Stimulated activated CD8-positive, alpha-beta memory T cell treated with anti-CD3 and anti-CD28 coated beads, Interleukin-2, amount 100 ng/mL, for 48 hours (primary cell): Measurements from ENCODE around the gene PEX5.
"Not testable (repeated sequence)": the region's sequence is repeated elsewhere in the genome, so short reads cannot be mapped to it uniquely, and the experiment has no call there.

Experiments used
- DNase-seq, 2 donors: peaks; one replicate each; pipeline ENCODE4 v3.0.0-alpha.2; 2020; ENCODE audit warnings: low read depth in 2 of 2

PEX5 gene

DNA sequence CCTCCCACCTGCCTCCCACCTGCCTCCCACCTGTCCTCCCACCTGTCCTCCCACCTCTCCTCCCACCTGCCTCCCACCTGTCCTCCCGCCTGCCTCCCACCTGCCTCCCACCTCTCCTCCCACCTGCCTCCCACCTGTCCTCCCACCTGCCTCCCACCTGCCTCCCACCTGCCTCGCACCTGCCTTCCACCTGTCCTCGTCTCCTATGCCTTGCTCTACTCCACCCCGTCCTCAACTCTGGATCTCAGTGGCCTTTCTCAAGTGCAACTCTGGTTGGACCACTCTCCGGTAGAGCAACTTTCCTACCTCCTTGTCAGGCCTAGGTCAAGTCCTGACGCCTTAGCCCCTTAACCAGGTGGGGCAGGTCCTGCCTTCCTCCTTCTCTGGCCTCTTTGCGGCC, 29.3 kb upstream of the PEX5 start:
- no peak for DNase-seq

DNA sequence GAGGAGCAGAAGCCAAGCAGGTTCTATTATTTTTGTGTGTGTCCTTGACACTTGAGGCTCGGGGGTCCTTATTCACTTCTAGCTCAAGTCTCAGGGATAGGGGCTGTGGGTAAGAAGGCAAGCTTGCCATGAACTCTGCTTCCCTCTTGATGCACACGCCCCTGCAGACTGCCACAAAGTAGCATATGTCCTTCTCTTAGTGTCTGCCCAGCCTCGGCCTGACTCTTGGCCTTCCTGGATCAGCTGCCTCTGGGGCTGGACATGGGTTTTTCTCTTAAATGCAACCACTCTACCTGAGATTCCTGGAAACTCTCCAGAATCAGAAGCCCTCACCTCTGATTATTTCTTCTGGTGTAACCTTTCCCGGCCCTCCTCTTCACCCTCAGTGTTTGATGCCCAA, 28.2 kb upstream of the PEX5 start:
- DNase-seq = no peak

DNA sequence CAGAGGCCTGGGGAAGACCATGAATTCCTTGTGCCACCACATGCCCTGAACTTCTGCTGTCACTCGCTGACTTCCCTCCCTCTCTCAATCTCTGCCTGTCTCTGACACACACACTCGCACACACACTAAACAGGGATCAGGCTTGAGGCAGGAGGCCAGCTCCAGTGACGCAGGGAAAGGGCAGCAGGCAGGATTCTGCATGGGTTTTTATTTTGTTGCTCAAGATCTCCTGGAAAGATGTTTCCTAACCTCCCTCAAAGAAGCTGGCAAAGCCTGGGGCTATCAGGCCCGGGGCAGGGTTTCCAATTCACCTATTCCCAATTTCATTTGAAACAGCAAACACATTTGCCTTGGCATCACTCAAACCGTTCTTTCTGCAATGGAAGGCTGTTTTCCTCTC, 27.7 kb upstream of the PEX5 start:
- no peak for DNase-seq

DNA sequence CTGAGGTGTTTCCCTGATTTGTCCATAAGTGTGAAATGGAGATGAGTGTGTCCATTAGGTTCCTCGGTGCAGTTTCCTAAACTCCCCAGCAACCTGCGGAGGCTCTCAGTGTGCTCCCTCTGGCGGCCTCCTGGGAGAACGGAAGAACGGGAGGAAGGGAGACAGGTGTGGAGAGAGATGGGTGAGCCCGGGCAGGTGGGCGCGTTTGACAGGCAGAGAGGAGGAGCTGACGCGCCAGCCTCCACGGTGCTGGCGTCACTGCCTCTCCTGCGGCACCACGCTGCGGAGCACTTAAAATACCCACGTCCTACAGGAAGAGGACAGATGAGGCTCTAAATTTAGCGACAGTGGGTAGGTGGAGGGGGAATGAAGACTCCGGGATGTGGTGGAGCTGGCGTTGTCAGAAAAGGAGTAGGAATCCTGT, 26.8 kb upstream of the PEX5 start:
- peak in 1 of 2 donors; percentile 5 for DNase-seq

DNA sequence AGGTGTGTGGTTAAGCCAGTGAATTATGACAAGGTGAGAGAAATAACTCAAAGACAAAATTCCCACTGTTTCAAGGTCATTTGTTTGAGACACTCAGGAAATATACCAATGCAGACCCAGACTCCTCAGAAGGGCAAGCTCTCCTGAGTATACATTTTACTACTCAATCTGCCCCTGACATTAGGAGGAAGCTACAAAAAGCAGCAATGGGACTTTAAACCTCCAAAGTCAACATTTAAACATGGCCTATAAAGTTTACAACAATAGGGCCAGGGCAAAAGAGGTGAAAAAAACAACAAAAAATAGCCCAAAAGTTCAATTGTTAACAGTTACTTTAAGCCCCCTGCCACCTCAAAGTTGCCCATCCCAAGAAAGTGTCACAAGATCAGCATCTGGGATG, 19.5 kb upstream of the PEX5 start:
- no peak for DNase-seq

DNA sequence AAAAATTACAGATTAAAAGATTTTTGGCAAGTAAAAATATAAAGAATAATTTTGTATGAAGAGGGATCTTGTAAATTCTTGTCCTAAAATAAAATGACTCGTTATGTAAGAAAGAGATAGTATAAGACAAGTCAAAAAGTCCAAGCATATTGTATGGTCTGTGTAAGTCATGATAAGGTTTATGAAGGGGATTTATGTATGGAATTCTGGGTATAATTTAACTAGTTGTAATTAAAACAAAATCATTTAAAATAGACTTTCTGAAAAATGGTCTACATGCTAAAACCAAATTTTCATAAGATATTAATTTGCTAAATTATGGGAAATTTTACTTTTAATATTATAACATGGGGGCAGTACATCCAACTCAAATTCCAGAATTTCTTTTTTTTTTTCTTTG, 17.6 kb upstream of the PEX5 start:
- DNase-seq = no peak

DNA sequence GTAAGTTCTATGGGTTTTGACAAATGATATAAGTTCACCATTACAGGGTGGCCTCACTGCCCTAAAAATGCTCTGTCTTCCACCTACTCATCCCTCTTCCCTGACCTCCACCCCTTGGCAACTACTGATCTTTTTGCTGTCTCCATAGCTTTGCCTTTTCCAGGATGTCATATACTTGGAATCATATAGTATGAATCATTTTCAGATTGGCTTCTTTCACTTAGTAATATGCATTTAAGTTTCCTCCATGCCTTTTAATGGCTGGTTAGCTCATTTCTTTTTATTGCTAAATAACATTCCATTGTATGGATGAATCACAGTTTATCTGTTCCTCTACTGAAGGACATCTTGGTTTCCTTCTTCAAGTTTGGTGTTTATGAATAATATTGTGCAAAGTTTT, 14.0 kb upstream of the PEX5 start:
- no peak for DNase-seq

DNA sequence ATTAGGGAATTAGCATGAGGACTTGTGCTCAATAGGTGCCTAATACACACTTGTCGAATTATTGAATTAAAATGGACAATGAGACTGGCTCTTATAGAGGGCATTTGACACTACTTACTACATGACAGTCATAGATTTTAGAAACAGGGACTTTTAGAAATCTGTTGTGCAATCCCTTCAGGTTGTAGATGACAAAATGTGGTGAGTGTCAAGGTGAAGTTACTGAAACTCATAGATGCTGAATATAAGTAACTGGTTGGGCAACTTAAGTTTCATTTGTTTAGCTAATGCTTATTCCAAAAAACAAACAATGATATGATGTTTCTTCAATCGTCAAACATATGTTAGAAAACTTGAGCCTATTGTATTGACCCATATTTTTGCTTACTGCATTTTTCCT, 12.9 kb upstream of the PEX5 start:
- DNase-seq = no peak

DNA sequence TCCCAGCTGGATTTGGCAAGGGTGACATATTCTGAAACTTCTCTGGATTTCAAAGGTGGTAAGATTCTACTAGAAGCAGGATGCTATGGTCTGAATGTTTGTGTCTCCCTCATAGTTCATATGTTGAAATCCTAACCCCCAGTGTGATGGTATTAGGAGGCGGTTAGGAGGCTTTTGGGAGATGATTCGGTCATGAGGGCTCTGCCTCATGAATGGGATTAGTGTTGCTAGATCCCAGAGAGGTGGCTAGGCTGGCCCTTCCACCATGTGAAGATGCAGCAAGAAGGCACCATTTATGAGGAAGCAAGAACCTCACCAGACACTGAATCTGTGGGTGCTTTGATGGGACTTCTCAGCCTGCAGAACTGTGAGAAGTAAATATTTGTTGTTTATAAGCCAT, 11.0 kb upstream of the PEX5 start:
- no peak for DNase-seq

DNA sequence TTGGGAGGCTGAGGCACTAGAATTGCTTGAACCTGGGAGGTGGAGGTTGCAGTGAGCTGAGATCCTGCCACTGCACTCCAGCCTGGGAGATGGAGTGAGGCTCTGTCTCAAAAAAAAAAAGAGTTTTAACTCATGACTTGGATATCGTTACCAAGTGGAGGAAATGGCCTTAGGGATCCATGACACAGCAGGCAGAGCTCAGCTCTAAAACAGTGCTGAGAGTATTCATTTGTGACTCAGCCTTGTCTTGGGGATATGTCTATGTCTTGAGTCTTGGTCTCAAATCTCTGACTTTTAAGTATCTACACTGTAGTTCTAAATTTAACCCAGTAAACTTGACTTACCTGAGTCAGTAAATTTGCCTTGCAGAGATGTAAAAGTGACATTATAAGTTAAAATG, 8.8 kb upstream of the PEX5 start:
- DNase-seq = no peak

DNA sequence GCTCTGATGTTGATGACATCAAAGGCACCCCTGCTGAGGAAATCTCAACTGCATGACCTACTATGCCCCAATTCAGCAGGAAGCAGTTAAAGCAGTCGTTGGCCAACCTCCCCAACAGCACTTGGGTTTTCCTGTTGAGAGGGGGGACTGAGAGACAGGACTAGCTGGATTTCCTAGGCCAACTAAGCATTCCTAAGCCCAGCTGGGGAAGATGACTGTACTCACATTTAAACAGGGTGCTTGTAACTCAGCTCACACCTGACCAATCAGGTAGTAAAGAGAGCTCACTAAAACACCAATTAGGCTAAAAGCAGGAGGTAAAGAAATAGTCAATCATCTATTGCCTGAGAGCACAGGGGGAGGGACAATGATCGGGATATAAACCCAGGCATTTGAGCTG, 3.4 kb upstream of the PEX5 start:
- DNase-seq = not testable (repeated sequence)

DNA sequence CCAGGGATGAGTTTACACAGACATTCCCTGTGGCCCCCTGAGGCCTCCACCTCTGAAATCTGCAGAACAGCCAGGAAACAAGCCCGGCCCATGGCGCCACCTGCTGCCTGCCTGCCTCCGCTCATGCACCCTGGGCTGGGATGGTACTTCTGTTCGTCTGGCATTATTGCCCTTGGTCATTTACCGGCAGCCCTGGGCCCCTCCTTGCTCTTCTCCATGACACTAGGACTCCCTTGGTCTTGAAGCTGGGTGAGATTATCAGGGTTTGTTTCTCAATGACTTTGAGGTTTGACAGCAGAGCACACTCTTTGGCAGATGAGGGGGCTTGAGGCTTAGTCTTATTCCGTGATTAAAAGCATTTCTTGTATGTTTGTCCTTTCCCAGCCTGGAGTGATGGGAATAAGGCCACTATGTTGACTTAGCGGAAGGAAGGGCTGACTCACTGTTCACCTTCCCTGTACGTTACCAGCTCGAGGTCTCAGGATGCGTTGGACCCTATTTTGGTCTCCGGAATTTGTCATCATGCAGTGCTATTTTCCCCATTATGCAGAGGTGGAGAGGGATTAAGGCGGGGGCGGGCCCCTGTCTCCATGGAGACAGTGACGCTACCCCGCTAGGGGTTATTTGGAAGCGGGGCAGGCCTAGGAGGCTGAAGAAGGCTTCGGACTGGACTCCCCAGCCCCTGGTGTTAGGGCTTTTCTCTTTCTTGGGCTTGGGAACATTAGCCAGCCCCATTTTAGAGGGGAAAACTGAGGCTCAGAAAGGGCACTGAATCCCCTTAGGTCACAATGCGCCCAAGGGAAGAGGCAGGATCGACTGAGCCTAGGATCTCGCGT, 706 bp upstream of the PEX5 start:
- DNase-seq = peak; percentile 46 to 58

DNA sequence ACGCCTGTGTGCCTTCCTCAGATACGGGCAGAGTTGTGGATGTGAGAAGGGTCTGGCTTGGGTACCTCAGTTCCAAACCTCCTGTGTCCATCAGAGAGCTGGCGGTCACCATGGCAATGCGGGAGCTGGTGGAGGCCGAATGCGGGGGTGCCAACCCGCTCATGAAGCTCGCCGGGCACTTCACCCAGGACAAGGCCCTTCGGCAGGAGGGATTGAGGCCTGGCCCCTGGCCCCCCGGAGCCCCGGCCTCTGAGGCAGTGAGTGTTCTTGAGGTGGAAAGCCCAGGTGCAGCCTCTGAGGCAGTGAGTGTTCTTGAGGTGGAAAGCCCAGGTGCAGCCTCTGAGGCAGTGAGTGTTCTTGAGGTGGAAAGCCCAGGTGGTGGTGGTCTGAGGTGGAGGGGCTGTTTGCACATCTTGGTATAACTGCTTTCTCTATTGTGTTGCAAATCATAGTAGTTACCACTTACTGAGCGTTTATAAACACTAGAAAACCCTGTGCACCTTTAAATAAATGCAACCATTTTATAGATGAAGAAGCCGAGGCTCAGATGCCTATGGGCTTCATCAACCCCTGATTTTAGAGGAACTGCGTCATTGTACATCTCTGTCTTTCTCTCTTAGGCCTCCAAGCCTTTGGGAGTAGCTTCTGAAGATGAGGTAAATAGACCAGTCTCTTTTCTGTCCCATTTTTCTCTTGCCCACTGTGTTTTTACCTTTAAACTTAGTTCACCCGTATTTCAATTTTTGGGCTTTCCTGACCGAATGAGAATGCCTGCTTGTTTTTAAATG, 976 bp downstream of the PEX5 start:
- peak in 1 of 2 donors; percentile 1 for DNase-seq

DNA sequence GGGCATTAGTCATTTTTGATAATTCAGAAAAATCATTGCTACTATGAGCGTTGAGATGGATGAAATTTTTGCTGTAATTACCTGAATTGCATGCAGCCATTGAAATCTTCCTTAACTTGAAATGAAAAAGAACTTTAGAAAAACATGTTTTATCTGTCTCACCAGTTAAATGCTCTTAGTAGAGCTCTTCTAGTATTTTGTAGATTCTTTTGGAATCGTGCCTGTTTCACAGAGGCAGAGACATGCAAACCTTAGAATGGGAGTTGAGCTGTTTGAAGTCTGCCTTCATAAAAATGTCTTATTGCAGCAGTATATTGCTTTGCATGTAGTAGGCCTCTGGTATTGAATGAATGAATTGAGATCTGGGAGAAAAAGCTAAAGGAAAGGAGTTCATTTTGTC, 4.2 kb downstream of the PEX5 start:
- no peak for DNase-seq

DNA sequence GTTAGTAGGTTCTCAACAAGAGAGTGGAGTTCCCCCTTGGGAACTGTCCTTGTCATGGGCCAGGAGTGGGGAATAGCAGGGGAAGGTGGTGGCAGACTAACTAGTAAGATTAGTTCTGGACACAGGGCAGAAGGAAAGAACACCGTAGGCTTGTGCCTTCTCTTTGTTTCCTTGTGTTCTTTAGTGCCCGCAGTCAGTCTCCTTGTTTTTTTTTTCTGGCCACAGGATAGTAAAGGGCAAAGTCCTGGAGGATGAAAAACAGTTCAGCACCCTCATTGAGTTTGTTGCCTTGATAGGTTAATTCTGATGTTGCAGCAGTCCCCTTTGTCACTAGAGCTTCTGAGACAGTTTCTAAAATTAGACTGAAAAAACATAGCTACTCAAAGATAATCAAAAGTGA, 8.4 kb downstream of the PEX5 start:
- no peak for DNase-seq

DNA sequence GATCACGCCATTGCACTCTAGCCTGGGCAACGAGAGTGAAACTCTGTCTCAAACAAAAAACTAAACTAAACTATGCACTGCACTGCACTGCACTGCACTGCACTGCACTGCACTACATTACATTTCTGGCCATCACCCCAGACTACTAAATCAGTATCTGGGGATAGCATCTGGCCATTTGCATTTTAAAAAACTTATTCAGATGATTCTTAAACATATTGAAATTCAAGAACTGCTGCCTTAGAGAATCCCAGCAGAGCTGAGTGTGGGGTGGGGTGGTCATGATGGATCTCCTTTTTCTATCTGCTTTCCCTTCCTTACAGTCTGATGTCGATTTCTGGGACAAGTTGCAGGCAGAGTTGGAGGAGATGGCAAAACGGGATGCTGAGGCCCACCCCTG, 13.6 kb downstream of the PEX5 start:
- no peak for DNase-seq

DNA sequence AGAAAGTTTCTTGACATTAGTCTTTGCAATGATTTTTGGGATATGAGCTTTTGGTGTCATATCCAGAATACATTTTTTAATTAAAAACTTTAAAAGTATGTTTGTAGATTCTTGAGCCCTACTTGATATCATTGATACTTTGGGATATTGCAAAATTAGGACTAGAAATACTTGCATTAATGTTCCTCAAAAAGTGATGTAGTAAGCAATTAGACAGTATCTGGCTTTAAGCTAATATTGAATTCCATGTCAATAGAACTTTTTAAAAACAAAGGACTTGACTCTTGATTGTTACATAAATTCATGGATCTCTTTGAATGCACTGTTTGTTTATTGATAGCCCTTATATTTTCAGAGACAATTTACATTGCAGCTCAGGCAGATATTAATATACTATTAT, 15.6 kb downstream of the PEX5 start:
- DNase-seq = no peak

DNA sequence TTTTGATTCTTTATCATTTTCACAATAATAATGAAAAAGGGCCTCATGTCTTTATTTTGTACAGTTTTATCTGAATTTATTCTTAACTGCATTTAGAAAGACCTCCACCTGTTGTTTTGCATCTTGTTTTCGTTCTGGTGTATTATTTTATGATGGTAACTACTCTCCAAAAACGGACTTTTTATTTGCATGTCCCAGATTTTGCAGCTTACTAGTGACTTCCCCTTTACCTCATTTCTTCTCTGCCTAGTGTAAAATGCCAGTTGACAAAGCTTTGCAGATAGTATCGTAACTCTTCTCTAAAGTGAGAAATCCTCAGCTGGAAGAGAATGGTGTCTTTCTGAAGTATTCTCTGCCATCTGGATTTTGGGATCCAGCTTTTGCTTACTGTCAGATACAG, 17.2 kb downstream of the PEX5 start:
- no peak for DNase-seq

DNA sequence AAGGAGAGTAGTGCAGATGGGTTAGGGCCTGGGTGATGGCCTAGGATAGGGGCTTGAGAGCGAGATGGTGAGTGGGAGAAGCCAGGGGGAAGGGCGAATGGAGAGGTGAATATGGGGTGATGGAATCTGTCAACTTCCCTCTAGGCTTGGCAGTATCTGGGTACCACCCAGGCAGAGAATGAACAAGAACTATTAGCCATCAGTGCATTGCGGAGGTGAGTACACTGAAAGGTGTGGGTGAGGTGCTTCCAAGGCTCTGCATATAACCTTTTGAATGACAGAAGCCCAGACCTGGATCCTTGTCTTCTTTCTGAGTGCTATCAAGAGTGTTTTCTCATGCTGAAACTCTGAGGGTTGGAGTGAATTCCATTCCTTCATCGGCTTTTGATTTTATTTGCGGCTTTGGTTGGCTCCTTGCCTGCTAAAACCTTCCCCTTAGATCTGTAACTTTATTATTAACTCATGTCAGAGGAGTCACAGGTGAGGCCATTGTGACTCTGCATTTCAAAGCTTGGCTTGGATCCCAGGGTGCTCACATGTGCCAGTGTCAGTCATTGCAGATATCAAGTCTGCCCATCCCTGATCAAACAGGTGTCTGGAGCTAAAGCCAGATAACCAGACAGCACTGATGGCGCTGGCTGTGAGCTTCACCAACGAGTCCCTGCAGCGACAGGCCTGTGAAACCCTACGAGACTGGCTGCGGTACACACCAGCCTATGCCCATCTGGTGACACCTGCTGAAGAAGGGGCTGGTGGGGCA, 18.6 kb downstream of the PEX5 start:
- DNase-seq = no peak

DNA sequence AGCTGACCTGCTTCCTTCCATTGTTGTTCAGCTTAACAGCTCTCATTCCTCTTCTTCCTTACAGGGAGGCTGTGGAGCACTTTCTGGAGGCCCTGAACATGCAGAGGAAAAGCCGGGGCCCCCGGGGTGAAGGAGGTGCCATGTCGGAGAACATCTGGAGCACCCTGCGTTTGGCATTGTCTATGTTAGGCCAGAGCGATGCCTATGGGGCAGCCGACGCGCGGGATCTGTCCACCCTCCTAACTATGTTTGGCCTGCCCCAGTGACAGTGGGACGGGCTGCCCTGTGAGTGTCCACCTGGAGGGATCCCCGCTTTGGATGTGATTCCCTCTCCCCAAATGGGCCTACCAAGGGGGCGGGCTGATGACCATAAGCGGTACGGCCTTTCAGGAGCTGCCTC, 20.5 kb downstream of the PEX5 start:
- no peak for DNase-seq

DNA sequence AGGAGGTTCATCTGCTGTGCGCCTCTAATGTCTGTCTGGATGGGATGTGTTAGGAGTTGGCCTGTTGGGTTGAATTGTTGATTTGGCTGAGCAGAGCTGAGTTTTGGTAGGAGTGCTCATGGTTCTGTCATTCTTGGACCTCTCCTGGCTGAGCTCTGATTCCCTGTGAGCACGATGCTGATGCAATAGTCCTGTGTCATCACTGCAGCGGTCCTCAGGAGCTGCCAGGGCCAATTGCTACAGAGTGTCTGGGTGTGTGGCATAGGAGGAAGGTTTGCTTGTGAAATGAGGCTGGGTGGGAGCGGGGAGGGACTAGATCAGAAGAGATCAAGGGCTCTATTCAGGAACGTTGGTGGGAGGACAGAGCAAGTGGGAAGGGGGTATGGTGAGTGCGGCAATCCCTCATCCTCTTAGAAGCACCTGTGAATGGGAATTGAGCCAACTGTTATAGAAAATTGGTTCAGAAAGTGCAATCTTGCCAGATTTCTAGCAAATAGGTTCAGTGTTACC, 21.2 kb downstream of the PEX5 start:
- no peak for DNase-seq

DNA sequence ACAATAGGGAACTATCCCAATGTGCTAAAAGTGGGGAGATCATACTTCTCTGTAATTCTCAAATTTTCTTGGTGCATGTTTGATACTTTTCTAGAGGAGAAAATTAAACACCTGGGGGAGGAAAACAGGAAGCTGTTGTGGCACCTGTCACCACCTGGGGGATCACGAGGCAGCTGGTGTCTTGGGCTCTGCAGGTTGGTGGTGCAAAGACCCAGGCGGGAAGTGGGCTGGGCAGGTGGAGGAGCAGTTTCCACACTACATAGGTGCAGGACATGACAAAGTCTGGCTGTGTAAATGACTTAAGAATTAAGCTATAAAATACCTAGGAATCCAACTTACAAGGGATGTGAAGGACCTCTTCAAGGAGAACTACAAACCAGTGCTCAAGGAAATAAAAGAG, 23.2 kb downstream of the PEX5 start:
- no peak for DNase-seq
